COLO829 (cell line): ENCODE measurements around the gene STX8.
"Not testable (repeated sequence)": the region's sequence is repeated elsewhere in the genome, so short reads cannot be mapped to it uniquely, and the experiment has no call there.

ENCODE experiments used
- DNase-seq: peaks from one replicate; pipeline ENCODE4 v3.0.0; 2012; ENCODE audit warnings: low spot score

Gene STX8

DNA sequence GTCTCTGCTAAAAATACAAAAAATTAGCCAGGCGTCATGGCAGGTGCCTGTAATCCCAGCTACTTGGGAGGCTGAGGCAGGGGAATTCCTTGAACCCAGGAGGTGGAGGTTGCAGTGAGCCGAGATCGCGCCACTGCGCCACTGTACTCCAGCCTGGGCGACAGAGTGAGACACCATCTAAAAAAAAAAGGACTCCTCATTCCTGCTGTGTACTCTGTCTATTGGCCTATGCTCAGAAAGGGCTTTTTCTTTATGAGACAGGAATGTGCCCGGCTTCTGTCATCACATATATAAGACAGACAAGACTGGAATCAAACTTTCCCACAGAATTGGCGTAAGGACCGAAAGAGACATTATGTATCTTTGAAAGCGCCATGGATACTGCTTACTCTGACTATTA is 236.1 kb downstream of the STX8 start:
- not testable (repeated sequence) for DNase-seq

DNA sequence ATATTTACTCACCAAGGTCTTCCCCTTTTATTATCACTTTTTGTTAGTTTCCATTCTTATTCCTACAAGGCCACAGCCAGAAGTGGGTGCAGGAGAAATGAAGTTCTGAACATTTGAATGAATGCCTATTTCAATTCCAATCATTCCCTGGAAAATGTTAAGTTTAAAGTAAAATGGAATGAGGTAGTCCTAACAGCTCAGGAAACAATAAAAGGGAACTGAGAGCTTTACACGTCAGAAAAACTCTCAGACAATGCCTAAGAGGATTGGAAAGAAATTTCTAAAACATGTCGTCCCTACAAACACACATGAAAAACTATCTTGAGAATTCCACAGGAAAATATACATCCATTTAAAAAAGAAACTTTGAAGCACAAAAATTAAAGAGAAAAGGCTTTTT is 238.8 kb downstream of the STX8 start:
- DNase-seq: no peak

GRCh38 chr17:9334536-9335446 is 240.8 kb downstream of the STX8 start:
- no peak for DNase-seq

- DNase-seq: no peak
Observed at GRCh38 chr17:9332132-9332494, 243.5 kb downstream of the STX8 start.

DNA sequence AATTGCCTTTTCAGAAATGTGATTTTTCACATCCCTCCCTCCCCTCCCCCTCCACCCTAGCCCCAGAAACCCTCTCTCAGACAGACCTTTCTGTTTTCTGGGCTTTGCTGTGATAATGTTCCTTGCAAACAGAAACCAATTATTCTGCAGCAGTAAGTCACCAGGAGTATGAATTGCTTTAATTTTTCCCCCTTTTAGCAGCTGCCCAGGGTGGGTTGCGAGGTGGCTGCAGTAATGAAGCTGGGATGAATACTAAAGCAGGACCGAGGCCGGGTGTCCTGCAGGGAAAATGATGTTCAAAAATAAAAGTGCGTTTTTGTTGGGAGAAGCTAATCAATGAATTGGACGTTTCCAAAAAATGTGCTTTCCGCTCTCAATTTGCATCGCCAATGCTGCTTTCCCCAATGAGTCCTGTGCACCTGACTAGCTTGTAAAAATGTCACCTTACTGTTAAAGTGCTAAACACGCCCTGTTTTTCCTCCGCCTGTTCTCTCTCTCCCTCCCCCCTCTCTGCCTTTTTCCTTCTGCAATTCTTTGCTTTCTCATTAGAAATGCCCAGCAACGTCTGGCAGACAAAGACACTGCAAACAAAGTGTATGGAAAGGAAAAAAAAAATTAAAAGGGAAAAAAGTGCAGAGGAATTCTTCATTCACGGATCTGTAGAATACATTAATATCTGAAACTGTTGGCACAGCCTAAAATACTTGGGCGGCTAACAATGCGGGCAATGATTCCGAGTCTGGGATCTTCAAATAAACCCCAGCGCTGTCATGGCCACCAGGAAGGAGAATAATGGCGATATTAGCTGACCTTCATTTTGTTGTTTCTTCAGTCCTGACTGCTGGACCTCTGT is 244.1 kb downstream of the STX8 start:
- DNase-seq: peak; percentile 25

- peak; percentile 85 for DNase-seq
Observed at GRCh38 chr17:9330611-9331271, 244.9 kb downstream of the STX8 start.

GRCh38 chr17:9330141-9330540 is 245.5 kb downstream of the STX8 start:
- DNase-seq: no peak

GRCh38 chr17:9329251-9329921 is 246.2 kb downstream of the STX8 start:
- DNase-seq: no peak

GRCh38 chr17:9324864-9325263 is 250.8 kb downstream of the STX8 start:
- DNase-seq: no peak

DNA sequence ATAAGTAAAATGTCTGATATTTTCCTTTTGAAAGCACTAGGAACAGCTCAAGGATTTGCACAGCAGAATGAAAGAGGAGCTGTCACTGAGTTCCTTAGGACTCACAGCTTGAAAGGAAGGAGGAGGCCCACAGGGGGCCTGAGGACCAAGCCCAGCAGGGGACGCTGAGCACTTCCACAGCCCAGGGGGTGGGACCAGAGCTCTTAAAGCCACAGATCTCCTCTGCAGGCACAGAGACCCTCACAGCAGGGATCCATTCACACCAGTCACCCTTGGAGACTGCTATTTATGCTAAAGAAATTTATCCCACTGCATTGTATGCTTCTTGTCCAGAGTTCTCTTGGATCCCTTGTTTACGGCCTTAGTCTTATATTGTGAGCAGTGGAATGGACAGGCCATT is 253.3 kb downstream of the STX8 start:
- no peak for DNase-seq

DNA sequence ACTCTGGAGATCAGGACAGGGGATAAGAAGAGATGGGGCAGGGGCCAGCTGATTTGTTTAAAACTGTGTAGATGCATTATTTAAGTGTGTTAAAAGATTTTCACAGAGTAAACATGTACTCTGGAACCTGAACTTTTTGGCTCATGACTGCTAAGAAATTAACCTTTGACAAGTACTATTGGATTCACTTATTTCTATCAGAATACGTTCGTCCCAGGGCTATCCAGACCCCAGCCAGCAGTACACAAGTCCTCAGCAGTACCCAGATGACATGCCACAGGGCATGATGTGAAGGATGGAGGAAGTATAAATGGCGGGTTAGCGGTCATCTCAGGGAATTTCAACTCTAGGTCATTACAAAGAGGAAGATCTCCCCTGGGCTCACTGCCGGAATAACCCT is 253.7 kb downstream of the STX8 start:
- DNase-seq: no peak

- DNase-seq: no peak
Observed at GRCh38 chr17:9315360-9315759, 260.3 kb downstream of the STX8 start.

DNA sequence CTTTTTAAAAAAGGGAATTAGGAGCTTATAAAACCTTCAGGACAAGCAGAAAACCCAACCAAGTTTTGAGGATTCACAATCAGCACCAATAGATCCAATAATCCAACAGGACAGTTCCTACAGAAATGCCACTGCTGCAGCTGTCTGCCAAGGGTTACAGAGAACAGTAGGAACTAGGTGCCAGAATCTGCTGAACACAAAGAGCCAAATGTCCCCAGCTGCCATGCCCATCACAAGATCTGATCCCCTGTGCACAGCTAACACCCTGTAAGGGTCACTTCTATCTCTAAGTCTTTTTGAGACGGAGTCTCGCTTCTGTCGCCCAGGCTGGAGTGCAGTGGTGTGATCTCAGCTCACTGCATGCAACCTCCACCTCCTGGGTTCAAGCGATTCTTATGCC is 262.3 kb downstream of the STX8 start:
- no peak for DNase-seq

DNA sequence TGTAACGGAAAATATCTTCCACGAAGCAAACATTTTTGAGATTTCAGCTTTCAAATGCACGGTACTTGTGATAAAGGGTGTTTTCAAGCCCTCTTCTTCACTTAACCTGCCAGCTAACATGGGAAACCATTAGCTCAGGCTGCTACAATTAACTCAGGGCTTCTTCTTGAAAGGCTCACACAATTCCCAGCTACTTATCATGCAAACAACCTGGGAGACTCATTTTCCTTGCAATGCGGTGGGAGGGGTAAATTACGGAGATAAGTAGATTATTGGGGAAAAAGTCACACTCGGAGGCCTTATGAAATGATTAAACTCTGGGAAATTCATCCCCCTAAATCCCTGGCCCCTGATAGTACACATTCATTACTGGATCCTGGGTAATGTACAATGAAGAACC is 266.4 kb downstream of the STX8 start:
- DNase-seq: no peak

DNA sequence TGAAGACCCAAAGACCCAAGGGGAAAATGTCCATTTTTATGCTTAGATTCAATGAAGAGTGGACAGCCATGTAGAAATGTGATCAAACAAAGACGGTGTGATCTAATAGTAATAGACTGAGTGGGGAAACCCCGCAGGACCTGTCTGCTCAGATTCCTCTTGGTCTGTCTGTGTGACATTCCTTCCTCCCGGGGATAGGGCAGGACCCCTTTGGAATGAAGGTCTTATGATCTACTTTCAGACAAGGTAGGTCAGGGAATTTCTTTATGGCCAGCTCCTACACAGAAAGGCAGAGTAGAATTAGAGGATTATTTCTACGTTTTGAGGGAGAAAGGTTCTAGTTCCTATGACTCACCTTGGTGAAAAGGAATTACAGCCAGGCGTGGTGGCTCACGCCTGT is 267.6 kb downstream of the STX8 start:
- DNase-seq: no peak

DNA sequence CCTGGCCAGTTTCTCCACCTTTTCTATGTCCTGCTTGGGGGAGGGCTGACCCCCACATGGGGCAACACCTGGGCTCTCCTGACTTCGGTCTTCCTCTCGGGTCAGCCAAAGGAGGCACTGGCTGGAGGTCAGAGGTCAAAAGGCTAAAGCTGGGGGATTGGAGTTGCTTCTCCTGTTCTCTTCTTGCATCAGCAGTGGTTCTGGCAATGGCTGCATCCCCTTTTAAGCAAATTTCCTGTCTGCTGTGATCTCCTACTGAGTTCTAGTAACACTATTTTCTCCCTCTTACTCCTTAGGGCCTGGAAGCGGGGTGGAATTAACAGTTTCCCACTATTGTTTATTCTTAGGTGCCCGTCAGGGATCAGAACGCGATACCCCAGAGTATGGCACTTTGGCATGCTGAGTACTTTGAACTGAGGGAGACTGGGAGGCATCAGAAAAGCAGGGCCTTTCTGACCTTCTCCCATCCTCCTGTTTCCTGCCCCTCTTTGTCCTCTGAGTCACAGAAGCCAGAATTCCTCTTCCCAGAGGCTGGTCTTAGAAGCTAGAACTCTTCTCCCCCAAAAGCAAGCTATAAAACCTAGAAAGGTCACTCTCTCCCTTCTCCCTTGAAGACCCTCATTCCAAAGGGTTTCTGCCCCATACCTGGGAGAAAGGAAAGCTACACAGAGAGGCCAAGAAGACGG is 268.2 kb downstream of the STX8 start:
- DNase-seq: no peak

GRCh38 chr17:9306086-9306485 is 269.5 kb downstream of the STX8 start:
- no peak for DNase-seq

- DNase-seq: no peak
Observed at GRCh38 chr17:9299695-9300094, 275.9 kb downstream of the STX8 start.

DNA sequence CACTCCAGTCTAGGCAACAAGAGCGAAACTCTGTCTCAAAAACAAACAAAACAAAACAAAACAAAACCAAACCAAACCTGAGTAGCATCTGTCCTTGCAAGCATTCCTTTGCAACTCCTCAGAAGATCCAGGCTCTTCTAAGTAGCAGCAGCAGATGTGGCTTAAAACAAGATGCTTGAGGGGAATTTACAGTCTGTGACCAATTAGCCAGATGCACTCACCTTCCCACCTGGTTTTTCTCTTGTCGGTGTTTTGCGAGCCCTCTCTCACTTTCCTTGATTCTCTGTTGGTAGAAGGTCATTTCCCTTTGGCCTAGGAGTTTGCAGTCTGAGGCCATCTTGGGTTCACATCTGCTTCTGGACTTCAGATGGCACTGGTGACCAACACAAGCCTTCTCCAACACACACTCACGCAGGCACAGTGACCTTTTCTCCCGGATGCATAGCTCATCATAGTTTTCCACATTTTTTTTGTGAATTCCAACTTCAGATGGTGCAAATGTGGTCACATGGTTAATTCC is 276.8 kb downstream of the STX8 start:
- no peak for DNase-seq

DNA sequence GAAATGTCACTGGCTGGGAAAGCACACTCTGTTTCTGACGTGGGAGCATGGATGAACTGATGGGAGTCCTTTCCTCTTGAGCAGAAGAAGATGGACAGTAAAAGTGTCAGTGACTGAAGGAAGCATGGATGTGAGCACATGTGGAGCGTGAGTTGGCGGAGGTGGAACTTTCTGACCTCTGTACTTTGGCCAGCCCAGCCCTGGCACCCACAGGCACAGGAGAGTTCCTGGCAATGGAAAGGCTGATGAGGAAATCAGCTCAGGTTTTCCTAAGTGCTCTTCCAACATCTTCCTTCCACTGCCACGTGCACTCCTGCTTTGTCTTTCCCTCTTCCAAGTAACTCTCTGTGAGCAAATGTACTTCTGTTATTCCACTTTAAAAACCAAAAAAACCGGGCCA is 277.5 kb downstream of the STX8 start:
- no peak for DNase-seq

GRCh38 chr17:9294661-9295210 is 280.9 kb downstream of the STX8 start:
- DNase-seq: no peak
